ENCODE results near the gene NOM1. TPM values are rescaled to one million over a fixed set of nuclear protein-coding genes. Genes with fewer than 3 reads are reported as not detected.

NOM1 gene
- total RNA-seq, 1 donor from 2014 or later: 19.7 TPM

DNA sequence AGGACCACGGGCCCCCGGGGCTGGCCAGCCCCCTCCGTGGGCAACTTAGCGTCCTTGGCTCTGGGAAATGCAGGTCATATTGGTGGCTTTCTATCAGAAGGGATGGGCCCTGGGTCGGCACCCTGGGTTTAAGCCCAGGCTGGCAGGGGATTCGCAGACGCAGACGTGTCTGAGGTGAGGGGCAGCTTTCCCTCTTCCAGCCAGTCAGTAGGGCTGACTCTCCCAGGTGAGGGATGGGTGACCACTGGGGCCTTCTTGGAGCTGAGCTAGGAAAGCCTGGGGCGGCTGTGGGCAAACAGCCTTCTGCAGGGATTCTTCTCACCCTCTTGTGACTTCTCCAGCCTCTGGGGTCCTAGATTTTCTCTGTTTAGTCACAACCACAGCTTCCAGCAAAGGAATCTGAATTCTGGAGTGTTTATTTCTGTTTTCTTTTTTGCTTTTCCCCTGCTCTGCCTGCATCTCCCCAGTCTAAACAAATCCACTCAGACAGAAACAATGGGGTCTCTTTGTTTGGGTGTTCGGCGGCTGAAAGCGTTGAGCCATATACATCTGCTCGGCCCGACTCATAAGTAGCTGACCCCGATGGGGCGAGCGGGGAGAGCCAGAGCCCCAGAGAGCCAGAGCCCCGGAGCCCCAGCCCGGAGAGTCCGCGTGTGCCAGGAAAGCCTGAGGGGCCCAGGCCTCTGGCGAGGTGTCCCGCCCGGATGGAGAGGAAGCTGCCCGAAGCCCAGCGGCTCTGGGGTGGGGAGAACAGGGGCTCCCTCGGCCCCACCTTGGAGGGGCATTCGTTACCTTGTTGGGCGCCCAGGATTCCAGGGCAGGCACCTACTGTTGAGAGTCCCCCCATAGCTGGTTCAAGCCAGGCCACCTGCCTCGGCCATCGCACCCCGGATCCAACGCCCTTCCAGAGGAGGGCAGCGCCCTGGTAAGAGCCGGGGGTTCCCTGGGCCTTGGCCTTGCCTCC, 59.0 kb downstream of the NOM1 start:
- Histone ChIP-seq H3K9ac (ENCODE audit: low read length) (no peak overlapping the region), H3K79me2 (ENCODE audit: insufficient read depth, low read length) (no peaks in the 10 kb centered on the region), H3K27me3 (ENCODE audit: insufficient read depth, low read length) (peaks cover 83% of the 10 kb centered on the region), H2AFZ (ENCODE audit: low read depth, low read length) (no peak overlapping the region), H3K9me3 (ENCODE audit: insufficient read depth, low read depth, low read length) (no peaks in the 10 kb centered on the region), H3K4me3 (ENCODE audit: insufficient read depth, low read depth, low read length) (no peak overlapping the region), H4K20me1 (ENCODE audit: insufficient read depth, low read length) (peaks cover 12% of the 10 kb centered on the region), H3K36me3 (ENCODE audit: insufficient read depth, low read length) (no peaks in the 10 kb centered on the region), H3K27ac (ENCODE audit: low read depth, low read length) (no peak overlapping the region), H3K4me2 (ENCODE audit: low read length) (no peak overlapping the region), H3K4me1 (ENCODE audit: insufficient read depth, low read length) (no peaks in the 10 kb centered on the region)
- H3K36me3 Mint-ChIP-seq (ENCODE audit: low read depth, unreplicated experiment): no peaks in the 10 kb centered on the region
- H3K4me1 Mint-ChIP-seq (ENCODE audit: low read depth, unreplicated experiment): no peaks in the 10 kb centered on the region
- H3K27ac Mint-ChIP-seq (ENCODE audit: unreplicated experiment): peak overlapping the region; percentile 34
- H3K4me3 Mint-ChIP-seq (ENCODE audit: unreplicated experiment): no peak overlapping the region
- TF ChIP-seq CTCF (IDR thresholded peaks at IDR 0.05; ENCODE audit: insufficient read depth, low read depth, low read length) (no peak), EZH2 (IDR thresholded peaks at IDR 0.05; ENCODE audit: insufficient read depth, low read length) (no peak)
- FAIRE-seq (no peak), DNase-seq (ENCODE audit: low read depth) (no peak)
- peaks cover 12% of the 10 kb centered on the region for H3K9me3 Mint-ChIP-seq (ENCODE audit: unreplicated experiment)
- peaks cover 67% of the 10 kb centered on the region for H3K27me3 Mint-ChIP-seq (ENCODE audit: low read depth, unreplicated experiment)

DNA sequence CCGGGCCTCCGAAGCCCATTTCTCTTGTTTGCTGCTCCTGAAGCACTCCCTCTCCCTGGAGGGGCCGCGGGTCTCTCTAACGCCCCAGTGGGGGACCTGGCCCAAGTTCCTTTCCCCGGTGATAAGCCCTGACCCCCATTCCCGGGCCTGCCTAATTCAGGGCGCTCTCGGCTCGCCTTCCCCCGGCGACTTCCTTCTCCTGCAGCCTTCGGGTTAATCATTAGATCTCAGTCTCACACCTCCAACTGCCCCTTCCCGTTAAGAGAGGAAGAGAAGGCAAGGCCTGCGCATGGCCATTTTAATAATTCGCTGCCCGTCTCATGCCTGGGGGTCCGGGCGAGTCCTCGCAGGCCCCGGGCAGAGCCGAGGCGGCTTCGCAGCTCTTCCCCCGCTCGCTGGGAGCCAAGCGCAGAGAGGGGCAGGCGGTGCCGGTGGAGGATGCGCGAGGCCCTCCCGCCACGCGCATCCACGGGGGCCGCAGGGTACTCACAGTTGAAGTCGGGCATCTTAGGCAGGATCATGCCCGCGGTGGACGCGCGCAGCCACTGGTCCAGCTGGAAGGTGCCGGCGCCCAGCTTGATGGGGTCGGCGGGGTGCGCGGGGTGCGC, 59.8 kb downstream of the NOM1 start:
- Histone ChIP-seq H3K27ac (ENCODE audit: low read depth, low read length) (no peak overlapping the region), H3K4me1 (ENCODE audit: insufficient read depth, low read length) (no peaks in the 10 kb centered on the region), H3K9ac (ENCODE audit: low read length) (no peak overlapping the region), H3K4me2 (ENCODE audit: low read length) (no peak overlapping the region), H3K36me3 (ENCODE audit: insufficient read depth, low read length) (no peaks in the 10 kb centered on the region), H4K20me1 (ENCODE audit: insufficient read depth, low read length) (peaks cover 11% of the 10 kb centered on the region), H3K4me3 (ENCODE audit: insufficient read depth, low read depth, low read length) (no peak overlapping the region), H3K9me3 (ENCODE audit: insufficient read depth, low read depth, low read length) (no peaks in the 10 kb centered on the region), H3K79me2 (ENCODE audit: insufficient read depth, low read length) (no peaks in the 10 kb centered on the region), H2AFZ (ENCODE audit: low read depth, low read length) (no peak overlapping the region), H3K27me3 (ENCODE audit: insufficient read depth, low read length) (peaks cover 87% of the 10 kb centered on the region)
- FAIRE-seq (no peak), DNase-seq (ENCODE audit: low read depth) (no peak)
- TF ChIP-seq CTCF (IDR thresholded peaks at IDR 0.05; ENCODE audit: insufficient read depth, low read depth, low read length) (no peak), EZH2 (IDR thresholded peaks at IDR 0.05; ENCODE audit: insufficient read depth, low read length) (peak; percentile 99)
- Mint-ChIP-seq H3K4me3 (ENCODE audit: unreplicated experiment) (no peak overlapping the region), H3K4me1 (ENCODE audit: low read depth, unreplicated experiment) (no peaks in the 10 kb centered on the region), H3K9me3 (ENCODE audit: unreplicated experiment) (peaks cover 11% of the 10 kb centered on the region), H3K36me3 (ENCODE audit: low read depth, unreplicated experiment) (no peaks in the 10 kb centered on the region), H3K27me3 (ENCODE audit: low read depth, unreplicated experiment) (peaks cover 68% of the 10 kb centered on the region), H3K27ac (ENCODE audit: unreplicated experiment) (no peak overlapping the region)

All from astrocyte (in vitro differentiated cells and primary cell).